ENCODE results near the gene INSR.
"Not testable (repeated sequence)": the region's sequence is repeated elsewhere in the genome, so short reads cannot be mapped to it uniquely, and the experiment has no call there.

Gene INSR

GRCh38 chr19:7188698-7189629, 105.2 kb downstream of the INSR start:
- DNase-seq = no peak

GRCh38 chr19:7187605-7188339, 106.4 kb downstream of the INSR start:
- DNase-seq = no peak

- DNase-seq = no peak
These were observed 111.7 kb downstream of the INSR start for GRCh38 chr19:7182489-7182888.

GRCh38 chr19:7179917-7180306, 114.3 kb downstream of the INSR start:
- no peak for DNase-seq

- DNase-seq = no peak
These were observed 116.3 kb downstream of the INSR start for GRCh38 chr19:7177926-7178325.

- no peak for DNase-seq
These were observed 117.4 kb downstream of the INSR start for GRCh38 chr19:7176792-7177191.

- DNase-seq = no peak
These were observed 121.4 kb downstream of the INSR start for GRCh38 chr19:7172794-7173193.

GRCh38 chr19:7170983-7171382, 123.2 kb downstream of the INSR start:
- DNase-seq = no peak

GRCh38 chr19:7168941-7169340, 125.3 kb downstream of the INSR start:
- DNase-seq = no peak

GRCh38 chr19:7161292-7161691, 132.9 kb downstream of the INSR start:
- DNase-seq = no peak

GRCh38 chr19:7159105-7159933, 134.9 kb downstream of the INSR start:
- no peak for DNase-seq

- no peak for DNase-seq
These were observed 141.2 kb downstream of the INSR start for GRCh38 chr19:7153022-7153421.

GRCh38 chr19:7152568-7152967, 141.6 kb downstream of the INSR start:
- no peak for DNase-seq

- DNase-seq = no peak
These were observed 144.1 kb downstream of the INSR start for GRCh38 chr19:7149956-7150705.

- not testable (repeated sequence) for DNase-seq
These were observed 147.0 kb downstream of the INSR start for GRCh38 chr19:7147119-7147675.

GRCh38 chr19:7146086-7146485, 148.1 kb downstream of the INSR start:
- DNase-seq = not testable (repeated sequence)

GRCh38 chr19:7145494-7145893, 148.7 kb downstream of the INSR start:
- no peak for DNase-seq

- no peak for DNase-seq
These were observed 151.4 kb downstream of the INSR start for GRCh38 chr19:7142771-7143170.

- no peak for DNase-seq
These were observed 154.1 kb downstream of the INSR start for GRCh38 chr19:7140137-7140536.

GRCh38 chr19:7139095-7139494, 155.1 kb downstream of the INSR start:
- no peak for DNase-seq

- no peak for DNase-seq
These were observed 155.8 kb downstream of the INSR start for GRCh38 chr19:7138402-7138801.

- no peak for DNase-seq
These were observed 157.1 kb downstream of the INSR start for GRCh38 chr19:7137120-7137519.
